Amygdala (tissue), 56 donors: Measurements from ENCODE around the gene ERBB4.

Experiments used
- DNase-seq, 56 donors: peaks; one replicate each; lab custom pipeline; 2025; lab: John Stamatoyannopoulos, UW

Gene ERBB4

DNA sequence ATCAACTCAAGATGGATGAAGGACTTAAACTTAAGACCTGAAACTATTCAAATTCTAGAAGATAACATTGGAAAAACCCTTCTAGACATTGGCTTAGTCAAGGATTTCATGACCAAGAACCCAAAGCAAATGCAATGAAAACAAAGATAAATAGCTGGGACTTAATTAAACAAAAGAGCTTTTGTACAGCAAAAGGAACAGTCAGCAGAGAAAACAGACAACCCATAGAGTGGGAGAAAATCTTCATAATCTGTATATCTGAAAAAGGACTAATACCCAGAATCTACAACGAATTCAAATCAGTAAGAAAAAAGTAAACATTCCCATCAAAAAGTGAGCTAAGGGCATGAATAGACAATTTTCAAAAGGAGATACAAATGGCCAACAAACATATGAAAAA is 171.2 kb downstream of the ERBB4 start:
- no peak for DNase-seq

DNA sequence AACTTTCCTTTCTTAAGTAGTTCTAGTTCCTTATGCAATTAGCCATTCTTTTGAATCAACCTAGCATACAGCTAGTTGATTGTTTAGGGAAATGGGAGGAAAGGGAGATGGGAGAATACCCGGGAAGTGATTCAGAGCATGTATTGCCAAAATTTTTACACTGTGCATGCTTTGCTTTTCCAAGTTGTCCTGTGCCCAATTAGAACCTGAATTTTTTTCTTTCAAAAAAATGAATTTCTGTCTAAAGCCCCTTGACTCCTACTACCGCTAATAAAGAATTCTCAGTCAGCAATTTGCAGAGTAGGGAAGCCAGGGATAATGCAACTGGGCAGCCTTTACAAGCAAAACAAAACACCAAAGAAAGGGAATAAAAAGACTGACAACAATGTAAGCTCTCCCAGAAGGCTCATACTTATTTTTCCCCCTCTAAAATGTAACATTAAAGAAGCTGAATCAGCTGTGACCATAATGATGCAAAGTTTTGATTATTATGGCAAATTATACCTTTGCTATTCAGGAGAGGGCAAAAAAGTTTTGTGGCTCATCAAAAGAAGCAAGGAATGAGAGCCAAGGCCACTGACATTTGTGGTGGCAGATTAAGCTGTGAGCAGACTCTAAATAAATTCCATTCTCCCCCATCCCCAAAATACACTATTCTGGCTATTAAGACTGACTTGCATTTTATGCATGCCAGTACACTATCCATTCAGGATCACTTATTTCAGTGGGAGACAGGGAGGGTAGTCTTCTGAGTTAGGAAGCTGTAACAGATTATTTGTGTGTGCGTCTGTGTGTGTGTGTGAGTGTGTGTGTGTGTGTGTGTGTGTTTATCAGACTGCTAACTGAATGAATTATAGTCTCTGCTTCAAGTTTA is 174.3 kb downstream of the ERBB4 start:
- peak in 1 of 56 donors; percentile 7 for DNase-seq

DNA sequence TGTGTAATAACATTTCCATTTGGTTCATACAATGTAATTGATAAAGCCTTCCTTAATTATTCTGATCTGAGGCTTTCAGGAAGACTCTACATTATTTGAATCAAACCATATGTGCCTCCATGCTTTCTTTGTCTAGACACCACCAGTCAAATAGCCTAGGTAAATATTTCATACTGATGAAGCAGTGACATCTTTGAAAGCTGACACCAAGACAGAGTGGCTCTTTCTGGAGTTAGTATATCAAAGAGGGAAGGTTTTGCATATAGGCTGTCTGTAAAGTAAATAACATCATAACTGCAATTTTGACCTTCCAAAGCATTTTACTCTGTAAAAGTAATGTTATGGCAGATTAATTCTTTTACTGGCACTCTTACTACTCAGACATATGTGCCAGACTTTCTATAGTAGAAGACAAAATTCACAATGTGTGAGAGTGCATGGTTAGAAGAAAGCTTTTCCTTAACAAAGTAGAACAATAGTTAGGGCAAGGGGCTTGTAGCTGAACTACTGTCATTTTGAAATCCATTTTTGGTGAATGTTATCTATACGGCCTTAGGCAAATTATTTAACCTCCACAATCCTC is 177.3 kb downstream of the ERBB4 start:
- DNase-seq, result no peak

DNA sequence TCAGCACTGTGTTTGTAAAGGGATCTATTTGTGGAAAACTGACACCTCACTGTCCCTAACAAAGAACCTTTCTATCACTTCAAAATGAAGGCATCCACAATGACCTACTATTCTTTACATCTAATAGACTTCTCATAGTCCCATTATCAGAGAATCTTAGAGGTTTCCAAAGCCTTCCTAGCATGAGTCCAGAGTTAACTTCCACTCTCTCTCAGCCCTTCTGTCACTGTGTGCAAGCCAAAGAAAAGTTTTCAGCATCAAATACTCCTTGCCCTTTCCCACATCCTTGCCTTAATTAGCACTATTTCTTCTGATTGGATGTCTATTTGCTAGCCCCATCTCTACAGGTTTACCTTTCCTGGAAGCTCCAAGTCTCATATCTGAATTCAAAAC is 178.5 kb downstream of the ERBB4 start:
- no peak for DNase-seq

DNA sequence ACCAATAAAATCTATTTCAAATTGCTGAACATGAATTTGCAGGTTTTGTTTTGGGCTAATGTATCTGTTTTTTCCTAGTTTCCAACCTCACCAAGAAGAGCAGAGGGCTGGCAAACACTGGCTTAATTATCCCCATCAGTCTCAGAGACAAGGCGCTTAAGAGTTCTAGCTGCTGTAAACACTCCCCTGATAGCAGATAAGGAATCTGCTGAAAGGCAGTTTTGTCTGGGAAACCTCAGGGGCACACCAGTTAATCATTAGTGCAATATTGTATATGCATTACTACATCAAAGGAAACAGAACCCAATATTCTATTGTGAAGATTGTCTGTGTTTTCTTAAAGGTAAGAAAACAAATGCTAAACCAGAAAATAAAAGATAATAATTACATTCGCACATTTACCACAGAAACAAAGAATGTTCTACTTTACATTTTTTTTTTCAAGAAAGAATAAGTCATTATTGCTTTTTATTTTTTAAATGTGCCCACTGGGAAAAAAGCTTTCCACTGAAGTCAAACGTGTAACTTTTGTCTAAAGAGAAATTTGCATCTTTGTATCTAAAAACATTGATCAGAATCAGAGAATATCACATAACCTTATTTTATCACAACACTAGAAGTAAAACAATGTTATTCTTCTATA is 179.1 kb downstream of the ERBB4 start:
- peak in 1 of 56 donors; percentile 0 for DNase-seq

DNA sequence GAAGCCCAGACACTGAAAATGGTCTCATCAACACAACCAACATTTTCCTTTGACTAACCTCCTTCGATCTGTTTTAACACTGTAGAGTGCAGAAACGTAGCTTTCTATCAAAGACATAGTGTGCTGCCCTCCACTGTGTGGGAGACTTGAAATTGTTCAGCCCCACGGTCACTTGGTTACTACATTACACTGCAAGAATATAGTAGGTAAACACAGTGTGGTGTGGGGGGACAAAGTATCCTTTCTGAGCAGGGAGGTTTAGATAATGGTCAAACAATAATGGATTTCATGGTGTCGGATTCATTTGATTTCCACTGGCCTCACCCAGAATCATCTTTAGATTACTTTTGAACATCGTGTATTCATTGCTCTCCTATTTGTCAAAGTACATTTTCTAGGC is 181.0 kb downstream of the ERBB4 start:
- DNase-seq, result peak in 7 of 56 donors; percentile 1 to 16 (median 10)

DNA sequence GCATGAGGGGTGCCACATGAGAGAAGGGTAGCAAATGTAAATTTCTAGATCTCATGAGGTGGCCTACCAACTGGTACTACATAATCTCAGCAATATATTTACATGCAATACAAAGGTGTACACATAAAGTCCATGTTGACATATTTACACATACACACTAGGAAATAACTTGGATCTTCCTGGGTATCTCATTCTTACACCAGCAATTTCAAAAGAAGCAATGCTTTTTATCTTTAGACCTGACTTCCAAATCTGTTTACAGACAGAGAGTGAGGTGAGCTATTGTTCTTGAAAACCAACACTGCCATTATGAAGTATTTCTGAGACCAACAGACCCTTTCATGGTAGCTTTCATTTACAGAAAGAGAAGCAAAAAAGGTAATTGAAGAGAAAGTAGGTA is 184.2 kb downstream of the ERBB4 start:
- no peak for DNase-seq

DNA sequence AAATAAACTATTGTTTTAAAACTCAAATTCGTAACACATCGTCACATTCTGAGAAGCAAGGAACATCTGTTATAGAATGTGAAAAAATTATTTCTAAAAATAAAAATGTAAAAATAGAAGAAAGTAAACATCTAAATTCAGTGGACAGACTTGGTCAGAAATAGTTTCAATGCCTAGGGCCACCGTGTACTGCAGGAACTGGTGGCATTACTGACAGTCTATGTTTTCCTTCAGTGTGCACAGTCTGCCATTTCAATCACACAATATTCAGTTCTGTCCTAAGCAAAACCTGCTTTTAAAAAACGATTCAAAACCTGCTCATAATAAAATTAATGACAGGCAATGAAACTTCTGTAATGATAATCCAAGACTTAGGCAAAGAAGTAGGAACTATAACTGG is 190.1 kb downstream of the ERBB4 start:
- DNase-seq, result no peak

DNA sequence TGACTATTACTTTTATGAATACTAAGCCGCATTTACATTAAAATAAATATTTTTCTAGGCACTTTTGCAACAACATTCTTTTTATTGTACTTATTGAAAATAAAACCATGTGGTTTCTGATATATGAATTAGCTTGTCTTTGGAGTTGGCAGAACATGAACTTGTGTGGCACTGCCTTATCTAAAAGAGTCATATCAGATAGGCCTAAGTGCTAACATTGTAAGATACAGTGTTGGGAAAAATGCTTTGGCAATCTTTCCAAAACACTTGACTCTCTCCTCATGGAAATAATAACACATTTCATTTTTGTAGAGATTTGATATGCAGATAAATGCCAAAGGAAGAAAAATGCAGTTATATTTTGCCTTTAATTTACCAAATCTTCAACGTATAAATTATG is 191.7 kb downstream of the ERBB4 start:
- no peak for DNase-seq

DNA sequence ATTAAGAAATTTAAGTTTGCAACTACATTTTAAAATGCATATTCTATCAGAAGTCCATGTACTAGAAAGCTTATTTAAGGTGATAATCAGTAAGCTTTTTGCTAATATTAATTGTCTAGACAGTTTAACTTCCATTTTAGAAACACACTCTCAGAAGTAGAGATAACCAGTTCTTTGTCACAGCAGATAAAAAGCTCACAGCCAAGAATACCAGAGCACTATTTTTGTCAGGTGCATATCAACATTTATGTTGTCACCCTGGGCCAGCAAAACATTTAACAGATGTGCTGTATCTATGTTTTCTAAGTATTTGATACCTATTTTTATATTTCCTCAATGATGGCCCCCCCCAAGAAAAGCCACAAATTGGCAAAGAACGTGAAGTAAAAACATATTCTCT is 192.6 kb downstream of the ERBB4 start:
- no peak for DNase-seq

DNA sequence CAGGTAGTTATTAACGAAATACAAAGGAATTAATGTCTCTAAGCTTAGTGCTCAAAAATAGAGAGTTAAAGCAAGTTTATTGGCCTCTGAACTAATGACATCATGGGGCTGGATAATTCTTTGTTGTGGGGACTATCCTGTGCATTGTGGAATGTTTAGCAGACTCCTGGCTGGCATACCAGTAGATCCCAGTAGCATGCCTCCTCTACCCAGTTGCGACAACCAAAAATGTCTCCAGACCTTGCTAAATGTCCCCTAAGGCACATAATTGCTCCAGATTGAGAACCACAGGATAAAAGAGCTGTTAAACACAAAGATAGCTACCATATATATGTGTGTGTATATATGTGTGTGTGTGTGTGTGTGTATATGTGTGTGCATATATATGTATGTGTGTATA is 194.5 kb downstream of the ERBB4 start:
- DNase-seq, result no peak

DNA sequence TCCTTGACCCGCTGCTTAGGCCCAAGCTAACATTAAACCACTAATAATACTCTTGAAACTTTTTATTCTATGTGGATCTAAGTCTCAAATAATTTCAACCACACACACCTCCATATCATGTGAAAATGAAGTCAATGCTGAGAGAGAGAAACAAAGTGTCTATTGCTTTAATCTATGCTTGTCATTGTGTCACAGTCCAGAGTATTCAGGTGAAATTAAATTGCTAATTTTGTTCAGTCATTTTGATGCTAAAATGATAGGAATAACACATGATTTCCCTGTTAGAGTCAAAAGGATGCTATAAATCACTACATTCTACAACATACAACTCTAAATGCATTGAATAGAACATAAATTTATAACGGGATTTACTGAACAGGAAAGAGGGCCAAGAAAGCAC is 195.4 kb downstream of the ERBB4 start:
- DNase-seq, result no peak

DNA sequence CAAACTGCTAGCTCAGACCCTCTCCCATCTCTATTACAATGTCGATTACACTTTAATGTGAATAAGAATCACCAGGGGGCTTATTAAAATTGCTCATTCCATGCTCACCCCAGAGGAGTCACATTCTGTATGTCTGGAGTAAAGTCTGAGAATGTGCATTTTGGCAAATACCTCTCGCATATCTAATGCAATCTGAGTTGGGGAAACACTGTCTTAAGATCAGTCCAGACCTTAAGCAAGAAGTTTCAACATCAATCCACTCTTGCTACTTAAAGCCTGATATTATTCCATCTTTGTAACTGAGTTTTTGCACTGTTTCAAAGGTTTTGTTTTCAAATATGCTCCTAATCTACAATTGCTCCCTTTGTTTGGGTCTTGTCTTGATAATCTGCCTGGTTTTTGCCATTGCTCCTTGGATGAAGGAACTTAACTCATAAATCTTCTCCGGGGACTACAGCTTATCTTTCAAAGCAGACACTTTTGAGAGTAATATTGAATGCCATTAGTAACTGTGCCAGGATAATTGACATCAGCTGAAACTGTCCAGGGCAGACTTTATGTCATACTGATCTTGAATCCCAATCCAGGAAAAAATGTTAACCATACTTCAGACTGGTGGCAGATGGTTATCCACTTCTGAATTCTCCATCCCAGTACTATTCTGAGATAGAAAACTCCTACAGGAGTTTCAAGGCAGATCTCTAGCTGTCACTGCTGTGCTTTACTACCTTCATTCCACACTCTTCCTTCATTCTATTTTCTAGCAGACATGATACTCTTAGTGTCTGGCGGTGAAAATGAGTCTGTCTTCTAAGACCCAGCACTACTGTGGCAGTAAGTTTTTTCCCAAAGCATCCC is 200.9 kb downstream of the ERBB4 start:
- DNase-seq, result no peak

DNA sequence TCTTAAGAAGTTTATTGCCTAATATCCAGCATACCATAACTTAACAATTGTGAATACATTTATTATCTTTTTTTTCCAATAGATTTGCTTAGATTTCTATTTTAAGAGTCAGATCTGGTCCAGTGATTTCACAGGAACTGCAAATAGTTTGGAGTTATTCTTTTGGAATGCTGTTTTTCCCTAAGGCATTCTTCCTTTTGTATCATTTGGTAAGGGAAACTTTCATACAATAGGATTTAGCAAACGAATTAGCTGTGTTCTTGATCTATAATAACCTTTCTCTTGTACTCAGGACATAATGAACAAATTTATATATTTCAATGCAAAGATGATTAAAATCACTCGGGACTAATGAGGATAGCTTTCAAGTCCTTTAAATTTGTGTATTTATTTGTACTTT is 201.6 kb downstream of the ERBB4 start:
- DNase-seq, result no peak

DNA sequence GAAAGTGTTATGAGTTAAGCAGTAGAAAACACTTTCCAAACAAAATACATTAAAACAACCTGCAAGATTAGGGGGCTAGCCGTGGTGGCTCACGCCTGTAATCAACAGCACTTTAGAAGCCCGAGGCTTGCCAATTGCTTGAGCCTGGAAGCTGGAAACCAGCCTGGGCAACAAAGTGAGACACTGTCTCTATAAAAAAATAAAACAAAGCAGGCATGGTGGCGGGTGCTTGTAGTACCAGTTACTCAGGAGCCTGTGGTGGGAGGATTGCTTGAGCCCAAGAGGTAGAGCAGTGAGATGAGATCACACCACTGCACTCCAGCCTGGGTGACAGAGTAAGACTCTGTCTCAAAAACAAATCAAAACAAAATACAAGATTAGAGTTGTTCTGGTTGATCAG is 208.3 kb downstream of the ERBB4 start:
- DNase-seq, result peak in 19 of 56 donors; percentile 1 to 40 (median 9)

DNA sequence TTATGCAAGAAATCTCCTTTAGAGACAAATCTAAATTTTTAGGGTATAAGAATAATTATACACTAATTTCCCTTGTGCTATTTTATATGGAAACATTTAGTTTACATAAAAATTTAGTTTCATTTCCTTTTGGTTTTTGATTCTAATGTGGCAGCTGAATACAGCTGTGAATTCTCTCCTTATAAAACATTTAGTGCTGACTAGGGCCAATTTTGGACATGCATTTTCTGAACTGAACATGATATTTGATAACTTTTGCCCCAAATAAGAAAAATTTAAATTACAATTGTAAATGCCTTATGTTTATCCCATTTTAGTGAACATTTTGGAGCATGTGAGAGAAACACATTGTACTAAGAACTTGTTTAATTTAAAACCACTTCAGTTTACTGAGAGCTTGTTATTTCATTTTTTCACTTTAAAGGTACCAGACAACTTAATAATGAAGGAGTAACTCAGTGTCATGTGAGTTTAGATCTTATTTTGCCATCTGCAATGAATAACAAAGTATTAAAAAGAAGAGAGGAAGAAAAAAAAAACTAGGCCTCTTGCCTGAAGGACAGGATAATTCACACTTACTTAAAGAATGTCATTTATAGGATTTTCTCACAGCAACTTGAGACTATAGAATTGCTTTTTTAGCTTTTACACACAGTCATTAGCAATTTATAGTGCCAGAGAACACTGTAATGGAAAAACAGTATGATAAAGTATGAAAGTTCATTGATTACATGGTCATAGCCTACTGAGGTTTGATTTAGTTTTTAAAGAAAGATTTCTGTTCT is 209.7 kb downstream of the ERBB4 start:
- no peak for DNase-seq

DNA sequence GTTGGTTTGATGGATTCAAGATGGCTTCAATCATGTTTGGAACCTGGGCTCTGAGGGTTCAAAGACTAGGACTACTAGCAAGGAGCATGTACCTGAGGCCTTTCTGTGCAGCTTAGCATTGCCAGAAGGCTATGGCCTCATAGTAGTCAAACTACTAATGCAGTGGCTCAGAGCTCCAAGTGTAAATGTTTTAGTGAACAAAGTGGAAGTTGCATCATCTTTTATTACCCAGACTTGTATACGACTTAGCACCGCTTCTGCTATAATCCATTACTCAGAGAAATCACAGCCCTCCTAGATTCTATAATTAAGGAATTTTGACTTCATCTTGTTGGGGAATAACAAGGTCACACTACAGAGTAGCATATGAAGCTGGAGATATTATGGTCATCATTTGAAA is 210.5 kb downstream of the ERBB4 start:
- no peak for DNase-seq

DNA sequence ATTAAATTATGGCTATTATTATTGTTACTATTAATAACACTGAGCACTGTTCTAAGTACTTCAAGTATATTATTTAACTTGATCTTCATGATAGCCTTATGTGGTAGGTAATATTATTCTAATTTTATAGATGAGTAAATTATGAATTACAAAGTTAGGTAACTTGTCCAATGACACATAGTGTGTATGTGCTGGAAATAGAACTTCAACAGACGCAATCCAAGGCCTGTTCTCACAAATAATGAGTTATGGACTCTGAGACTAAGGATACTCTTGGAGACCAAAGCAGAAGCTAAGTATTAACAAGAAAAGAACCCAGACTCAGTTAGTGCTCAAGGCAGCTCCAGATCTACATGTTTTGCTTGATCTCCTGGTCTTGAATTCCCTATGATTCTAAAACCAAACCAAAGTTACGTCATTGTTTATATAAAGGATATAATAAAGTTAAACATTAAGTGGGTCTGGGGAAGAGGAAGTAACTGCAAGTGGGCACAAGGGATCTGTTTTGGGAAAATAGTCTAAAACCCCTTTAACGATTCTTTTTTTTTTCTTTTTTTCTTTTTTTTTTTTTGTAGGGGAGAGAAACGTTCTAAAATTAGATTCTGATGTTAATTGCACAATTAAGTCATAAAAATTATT is 211.3 kb downstream of the ERBB4 start:
- no peak for DNase-seq

DNA sequence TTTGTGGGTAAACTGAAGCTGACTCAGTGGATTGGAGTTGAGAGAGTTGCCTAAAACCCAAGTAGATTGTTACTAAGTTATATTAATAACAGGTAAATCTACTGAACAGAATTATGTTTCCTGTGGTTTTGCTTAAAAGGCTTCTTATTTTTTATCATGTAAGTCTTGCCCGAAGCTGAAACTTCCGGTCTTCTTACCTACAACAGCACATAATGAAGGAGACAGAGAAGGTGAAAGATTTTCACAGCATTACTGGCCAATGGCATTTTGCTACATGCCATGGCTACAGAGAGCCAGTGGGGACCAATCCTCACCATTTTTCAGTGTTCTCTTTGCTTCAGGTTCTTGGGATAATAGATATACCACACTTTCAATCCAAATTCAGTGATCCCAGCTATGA is 220.0 kb downstream of the ERBB4 start:
- DNase-seq, result no peak

DNA sequence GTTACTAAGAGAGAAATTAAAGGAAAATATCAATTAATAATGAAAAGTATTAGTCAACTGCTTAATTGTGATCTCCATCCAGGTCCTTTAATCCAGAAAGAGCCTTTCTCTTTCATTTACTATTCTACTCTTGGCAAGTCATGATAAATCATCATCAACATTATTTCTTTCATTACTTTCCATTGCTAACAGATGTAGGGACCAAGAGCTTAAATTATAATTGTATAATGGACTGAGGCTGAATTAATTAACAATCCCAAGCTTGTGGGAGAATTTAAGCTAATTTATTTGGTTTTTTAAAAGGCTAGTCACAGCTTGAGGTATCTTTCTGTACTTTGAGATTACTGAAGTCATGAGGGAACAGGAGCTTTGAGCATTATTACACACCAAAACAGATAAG is 223.9 kb downstream of the ERBB4 start:
- no peak for DNase-seq
